ENCODE data around the gene PCGF5.
"Not testable (repeated sequence)": the region's sequence is repeated elsewhere in the genome, so short reads cannot be mapped to it uniquely, and the experiment has no call there.

PCGF5 gene

DNA sequence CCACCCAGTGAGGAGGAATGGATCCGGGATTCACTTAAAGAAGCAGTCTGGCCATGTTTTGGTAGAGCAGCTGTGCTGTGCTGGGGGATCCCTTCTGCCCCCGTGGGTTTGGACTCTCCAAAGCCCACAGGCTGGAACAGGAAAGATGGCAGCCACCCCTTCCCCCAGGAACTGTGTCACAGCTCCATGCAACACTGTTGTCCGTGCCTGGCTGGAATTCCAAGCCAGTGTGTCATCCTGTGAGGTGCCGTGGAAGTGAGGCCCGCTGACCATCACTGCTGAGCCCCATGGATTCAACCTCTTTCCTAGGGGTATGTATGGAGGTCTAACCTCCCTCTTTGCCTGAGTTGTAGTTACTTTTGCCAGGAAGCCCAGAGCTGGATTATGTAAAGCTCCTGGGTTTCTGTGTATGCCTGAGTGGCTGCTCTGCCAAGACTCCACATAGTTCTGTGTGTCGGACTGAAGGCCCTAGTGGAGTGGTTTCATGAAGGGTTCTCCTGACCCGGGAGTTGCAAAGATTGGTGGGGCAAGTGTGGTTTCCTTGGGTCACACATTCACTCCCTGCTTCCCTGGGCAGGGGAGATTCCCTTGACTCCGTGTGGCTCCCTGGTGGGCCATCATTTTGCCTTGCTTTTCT lies 35.1 kb upstream of the PCGF5 start:
- TF ChIP-seq SPI1 (IDR thresholded peaks at IDR 0.05; ENCODE audit: borderline replicate concordance, low read depth) (no peak), POLR2AphosphoS5 (IDR thresholded peaks at IDR 0.05; ENCODE audit: low read depth) (no peak), GABPA (IDR thresholded peaks at IDR 0.05; ENCODE audit: low read depth) (no peak)
- TF ChIP-seq, protein P1, sequence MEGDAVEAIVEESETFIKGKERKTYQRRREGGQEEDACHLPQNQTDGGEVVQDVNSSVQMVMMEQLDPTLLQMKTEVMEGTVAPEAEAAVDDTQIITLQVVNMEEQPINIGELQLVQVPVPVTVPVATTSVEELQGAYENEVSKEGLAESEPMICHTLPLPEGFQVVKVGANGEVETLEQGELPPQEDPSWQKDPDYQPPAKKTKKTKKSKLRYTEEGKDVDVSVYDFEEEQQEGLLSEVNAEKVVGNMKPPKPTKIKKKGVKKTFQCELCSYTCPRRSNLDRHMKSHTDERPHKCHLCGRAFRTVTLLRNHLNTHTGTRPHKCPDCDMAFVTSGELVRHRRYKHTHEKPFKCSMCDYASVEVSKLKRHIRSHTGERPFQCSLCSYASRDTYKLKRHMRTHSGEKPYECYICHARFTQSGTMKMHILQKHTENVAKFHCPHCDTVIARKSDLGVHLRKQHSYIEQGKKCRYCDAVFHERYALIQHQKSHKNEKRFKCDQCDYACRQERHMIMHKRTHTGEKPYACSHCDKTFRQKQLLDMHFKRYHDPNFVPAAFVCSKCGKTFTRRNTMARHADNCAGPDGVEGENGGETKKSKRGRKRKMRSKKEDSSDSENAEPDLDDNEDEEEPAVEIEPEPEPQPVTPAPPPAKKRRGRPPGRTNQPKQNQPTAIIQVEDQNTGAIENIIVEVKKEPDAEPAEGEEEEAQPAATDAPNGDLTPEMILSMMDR (IDR thresholded peaks at IDR 0.05; ENCODE audit: insufficient read depth, low read length), result no peak
- TF ChIP-seq, protein P2, sequence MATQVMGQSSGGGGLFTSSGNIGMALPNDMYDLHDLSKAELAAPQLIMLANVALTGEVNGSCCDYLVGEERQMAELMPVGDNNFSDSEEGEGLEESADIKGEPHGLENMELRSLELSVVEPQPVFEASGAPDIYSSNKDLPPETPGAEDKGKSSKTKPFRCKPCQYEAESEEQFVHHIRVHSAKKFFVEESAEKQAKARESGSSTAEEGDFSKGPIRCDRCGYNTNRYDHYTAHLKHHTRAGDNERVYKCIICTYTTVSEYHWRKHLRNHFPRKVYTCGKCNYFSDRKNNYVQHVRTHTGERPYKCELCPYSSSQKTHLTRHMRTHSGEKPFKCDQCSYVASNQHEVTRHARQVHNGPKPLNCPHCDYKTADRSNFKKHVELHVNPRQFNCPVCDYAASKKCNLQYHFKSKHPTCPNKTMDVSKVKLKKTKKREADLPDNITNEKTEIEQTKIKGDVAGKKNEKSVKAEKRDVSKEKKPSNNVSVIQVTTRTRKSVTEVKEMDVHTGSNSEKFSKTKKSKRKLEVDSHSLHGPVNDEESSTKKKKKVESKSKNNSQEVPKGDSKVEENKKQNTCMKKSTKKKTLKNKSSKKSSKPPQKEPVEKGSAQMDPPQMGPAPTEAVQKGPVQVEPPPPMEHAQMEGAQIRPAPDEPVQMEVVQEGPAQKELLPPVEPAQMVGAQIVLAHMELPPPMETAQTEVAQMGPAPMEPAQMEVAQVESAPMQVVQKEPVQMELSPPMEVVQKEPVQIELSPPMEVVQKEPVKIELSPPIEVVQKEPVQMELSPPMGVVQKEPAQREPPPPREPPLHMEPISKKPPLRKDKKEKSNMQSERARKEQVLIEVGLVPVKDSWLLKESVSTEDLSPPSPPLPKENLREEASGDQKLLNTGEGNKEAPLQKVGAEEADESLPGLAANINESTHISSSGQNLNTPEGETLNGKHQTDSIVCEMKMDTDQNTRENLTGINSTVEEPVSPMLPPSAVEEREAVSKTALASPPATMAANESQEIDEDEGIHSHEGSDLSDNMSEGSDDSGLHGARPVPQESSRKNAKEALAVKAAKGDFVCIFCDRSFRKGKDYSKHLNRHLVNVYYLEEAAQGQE (IDR thresholded peaks at IDR 0.05; ENCODE audit: insufficient replicate concordance, low read depth), result no peak
- Histone ChIP-seq H3K4me3 (replicated peaks; ENCODE audit: insufficient read depth, low read length) (no peak overlapping the region), H3K27ac (replicated peaks) (no peak overlapping the region), H3K27me3 (ENCODE audit: insufficient read depth, poor library complexity, severe bottlenecking) (no peaks in the 10 kb centered on the region)
- DNase-seq (ENCODE audit: low read depth in 1 of 2, low spot score in 1 of 2), result no peak

DNA sequence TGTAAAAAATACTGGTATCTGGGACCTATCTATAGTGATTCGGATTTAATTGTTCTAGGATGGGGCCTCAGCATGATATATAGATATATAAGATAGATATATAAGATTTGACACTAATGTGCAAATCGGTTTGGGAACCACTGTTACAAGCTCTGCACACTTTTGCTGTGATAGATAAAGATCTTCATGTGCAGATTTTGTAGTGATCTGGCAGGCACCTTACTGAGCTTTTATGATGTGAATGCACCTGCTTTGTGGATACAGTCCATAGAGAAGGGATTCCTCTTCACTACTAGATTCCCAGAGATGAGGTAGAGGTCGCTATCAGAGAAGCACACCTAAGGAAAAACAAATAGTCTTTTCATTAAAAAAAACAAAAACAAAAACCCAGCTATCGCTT lies 33.3 kb upstream of the PCGF5 start:
- no peak overlapping the region for H3K4me3 ChIP-seq (replicated peaks; ENCODE audit: insufficient read depth, low read length)
- H3K27me3 ChIP-seq (ENCODE audit: insufficient read depth, poor library complexity, severe bottlenecking), result peaks cover 2% of the 10 kb centered on the region
- DNase-seq (ENCODE audit: low read depth in 1 of 2, low spot score in 1 of 2), result no peak
- TF ChIP-seq, protein P1 (IDR thresholded peaks at IDR 0.05; ENCODE audit: insufficient read depth, low read length), result no peak
- no peak for TF ChIP-seq POLR2AphosphoS5 (IDR thresholded peaks at IDR 0.05; ENCODE audit: low read depth)
- TF ChIP-seq, protein P2 (IDR thresholded peaks at IDR 0.05; ENCODE audit: insufficient replicate concordance, low read depth), result no peak
- TF ChIP-seq SPI1 (IDR thresholded peaks at IDR 0.05; ENCODE audit: borderline replicate concordance, low read depth), result no peak
- no peak for TF ChIP-seq GABPA (IDR thresholded peaks at IDR 0.05; ENCODE audit: low read depth)
- no peak overlapping the region for H3K27ac ChIP-seq (replicated peaks)

DNA sequence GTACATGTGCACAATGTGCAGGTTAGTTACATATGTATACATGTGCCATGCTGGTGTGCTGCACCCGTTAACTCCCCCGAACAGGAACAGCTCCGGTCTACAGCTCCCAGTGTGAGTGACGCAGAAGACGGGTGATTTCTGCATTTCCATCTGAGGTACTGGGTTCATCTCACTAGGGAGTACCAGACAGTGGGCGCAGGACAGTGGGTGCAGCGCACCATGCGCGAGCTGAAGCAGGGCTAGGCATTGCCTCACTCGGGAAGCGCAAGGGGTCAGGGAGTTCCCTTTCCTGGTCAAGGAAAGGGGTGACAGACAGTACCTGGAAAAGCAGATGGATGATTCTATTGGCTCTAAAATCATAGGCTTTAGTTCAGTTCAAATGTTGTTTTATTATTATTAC lies 32.5 kb upstream of the PCGF5 start:
- DNase-seq (ENCODE audit: low read depth in 1 of 2, low spot score in 1 of 2); H3K27ac ChIP-seq (replicated peaks); H3K4me3 ChIP-seq (replicated peaks; ENCODE audit: insufficient read depth, low read length); H3K27me3 ChIP-seq (ENCODE audit: insufficient read depth, poor library complexity, severe bottlenecking): not testable (repeated sequence)

DNA sequence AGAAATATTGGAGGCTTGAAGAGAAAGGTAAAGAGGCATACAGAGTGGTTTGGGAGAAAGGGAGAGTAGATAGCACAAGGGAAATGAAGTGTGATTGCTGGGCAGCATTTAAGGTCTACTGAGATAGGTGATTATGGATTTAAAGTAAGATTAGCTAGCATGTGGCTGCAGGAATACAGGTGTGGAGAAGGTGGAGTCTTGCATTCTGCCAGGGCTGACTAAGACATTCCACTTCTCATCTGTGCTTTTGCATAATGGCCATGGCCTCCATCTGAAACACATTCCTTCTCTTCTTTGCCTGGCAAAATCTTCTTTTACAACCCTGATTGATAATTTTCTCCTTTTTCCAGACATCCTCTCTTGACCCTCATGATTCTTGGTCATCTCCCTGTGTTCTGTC lies 31.6 kb upstream of the PCGF5 start:
- no peak overlapping the region for H3K4me3 ChIP-seq (replicated peaks; ENCODE audit: insufficient read depth, low read length)
- H3K27ac ChIP-seq (replicated peaks), result no peak overlapping the region
- peaks cover 2% of the 10 kb centered on the region for H3K27me3 ChIP-seq (ENCODE audit: insufficient read depth, poor library complexity, severe bottlenecking)
- TF ChIP-seq GABPA (IDR thresholded peaks at IDR 0.05; ENCODE audit: low read depth) (no peak), POLR2AphosphoS5 (IDR thresholded peaks at IDR 0.05; ENCODE audit: low read depth) (no peak), SPI1 (IDR thresholded peaks at IDR 0.05; ENCODE audit: borderline replicate concordance, low read depth) (no peak)
- TF ChIP-seq, protein P2 (IDR thresholded peaks at IDR 0.05; ENCODE audit: insufficient replicate concordance, low read depth), result no peak
- TF ChIP-seq, protein P1 (IDR thresholded peaks at IDR 0.05; ENCODE audit: insufficient read depth, low read length), result no peak
- DNase-seq (ENCODE audit: low read depth in 1 of 2, low spot score in 1 of 2), result no peak

All from HL-60 (cell line).